OCI-LY3 (cell line): Measurements from ENCODE around the gene EFEMP2.

ENCODE experiments used
- EZH2phosphoT487 ChIP-seq: fragments of 200-600 bp; shearing (Covaris generic); IDR thresholded peaks from 2 replicates; pipeline ENCODE4 v1.6.1; 2018; ENCODE audit warnings: antibody characterized with exemption, mixed run types, low read depth
- TF ChIP-seq, protein P1 (sequence below): fragments of 200-600, 300-600 bp; sonication (generic); IDR thresholded peaks from 2 replicates; pipeline ENCODE4 v1.5.1; 2014; ENCODE audit warnings: antibody characterized with exemption, low read length, low read depth

DNA sequence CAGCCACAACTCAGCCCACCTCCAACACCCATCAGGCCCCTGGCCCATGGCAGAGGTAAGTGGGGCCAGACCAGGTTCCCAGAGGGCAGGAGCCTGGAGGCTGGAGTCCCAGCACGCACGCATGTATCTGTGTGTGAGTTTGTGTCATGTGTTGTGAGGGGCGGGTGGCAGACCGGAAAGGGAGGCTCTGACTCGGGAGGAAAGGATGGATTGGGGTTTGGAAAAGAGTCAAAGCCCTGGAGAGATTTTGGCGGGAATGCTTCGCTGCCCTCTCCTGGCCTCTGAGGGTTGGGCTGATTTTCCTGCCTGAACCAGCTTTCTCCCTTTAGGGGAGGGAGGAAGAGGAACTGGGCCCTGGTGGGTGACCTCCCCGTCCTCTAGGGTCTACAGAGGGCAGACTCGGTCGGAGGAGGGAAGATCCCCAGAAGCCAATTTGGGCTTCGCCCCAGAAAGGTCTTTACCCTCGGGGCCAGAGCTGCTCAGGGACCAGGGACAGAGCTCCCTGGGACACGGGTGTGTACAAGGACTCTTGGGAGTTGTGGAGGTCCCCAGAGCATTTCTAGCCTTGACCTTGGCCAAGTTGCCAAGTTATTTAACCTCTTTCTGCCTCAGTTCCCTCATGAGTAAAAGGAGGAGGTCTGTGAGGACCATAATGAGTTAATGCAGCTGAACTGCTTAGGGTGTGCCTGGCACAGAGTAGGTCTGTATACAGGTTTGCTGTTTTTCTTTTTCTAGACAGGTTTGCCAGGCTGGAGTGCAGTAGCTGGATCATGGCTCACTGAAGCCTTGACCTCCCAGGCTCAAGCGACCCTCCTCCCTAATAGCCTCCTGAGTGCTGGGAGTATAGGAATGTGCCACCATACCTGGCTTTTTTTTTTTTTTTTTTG is 39.3 kb upstream of the EFEMP2 start:
- TF ChIP-seq EZH2phosphoT487: no peak
- TF ChIP-seq, protein P1, sequence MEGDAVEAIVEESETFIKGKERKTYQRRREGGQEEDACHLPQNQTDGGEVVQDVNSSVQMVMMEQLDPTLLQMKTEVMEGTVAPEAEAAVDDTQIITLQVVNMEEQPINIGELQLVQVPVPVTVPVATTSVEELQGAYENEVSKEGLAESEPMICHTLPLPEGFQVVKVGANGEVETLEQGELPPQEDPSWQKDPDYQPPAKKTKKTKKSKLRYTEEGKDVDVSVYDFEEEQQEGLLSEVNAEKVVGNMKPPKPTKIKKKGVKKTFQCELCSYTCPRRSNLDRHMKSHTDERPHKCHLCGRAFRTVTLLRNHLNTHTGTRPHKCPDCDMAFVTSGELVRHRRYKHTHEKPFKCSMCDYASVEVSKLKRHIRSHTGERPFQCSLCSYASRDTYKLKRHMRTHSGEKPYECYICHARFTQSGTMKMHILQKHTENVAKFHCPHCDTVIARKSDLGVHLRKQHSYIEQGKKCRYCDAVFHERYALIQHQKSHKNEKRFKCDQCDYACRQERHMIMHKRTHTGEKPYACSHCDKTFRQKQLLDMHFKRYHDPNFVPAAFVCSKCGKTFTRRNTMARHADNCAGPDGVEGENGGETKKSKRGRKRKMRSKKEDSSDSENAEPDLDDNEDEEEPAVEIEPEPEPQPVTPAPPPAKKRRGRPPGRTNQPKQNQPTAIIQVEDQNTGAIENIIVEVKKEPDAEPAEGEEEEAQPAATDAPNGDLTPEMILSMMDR: peak; percentile 56
